HG03097 (cell line): ENCODE measurements around the gene HES2.
"Not testable (repeated sequence)": the region's sequence is repeated elsewhere in the genome, so short reads cannot be mapped to it uniquely, and the experiment has no call there.

Experiments used
- ATAC-seq: cut with Tn5 transposase; IDR thresholded peaks from one replicate; pipeline ENCODE4 v1.9.1; 2021; ENCODE audit not compliant: unreplicated experiment, low FRiP score

HES2 gene

DNA sequence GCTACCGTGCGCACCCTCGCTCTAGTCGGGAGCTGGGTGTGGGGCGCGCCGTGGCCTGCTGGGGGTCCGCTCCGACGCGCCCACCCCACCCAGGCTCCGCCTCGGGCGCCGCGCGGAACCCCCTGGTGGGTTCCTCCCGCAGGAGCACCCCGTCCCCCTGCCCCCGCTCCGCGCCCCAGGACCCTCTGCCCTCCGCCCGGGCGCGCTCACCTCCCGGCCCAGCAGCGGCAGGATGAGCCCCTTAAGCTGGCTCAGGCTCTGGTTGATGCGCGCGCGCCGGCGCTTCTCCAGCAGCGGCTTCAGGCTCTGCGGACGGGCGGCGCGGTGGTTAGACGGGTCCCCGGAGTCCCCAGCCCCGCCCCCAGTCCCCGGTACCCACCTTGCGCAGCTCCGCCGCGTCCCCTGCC is 319 bp downstream of the HES2 start:
- ATAC-seq: no peak

DNA sequence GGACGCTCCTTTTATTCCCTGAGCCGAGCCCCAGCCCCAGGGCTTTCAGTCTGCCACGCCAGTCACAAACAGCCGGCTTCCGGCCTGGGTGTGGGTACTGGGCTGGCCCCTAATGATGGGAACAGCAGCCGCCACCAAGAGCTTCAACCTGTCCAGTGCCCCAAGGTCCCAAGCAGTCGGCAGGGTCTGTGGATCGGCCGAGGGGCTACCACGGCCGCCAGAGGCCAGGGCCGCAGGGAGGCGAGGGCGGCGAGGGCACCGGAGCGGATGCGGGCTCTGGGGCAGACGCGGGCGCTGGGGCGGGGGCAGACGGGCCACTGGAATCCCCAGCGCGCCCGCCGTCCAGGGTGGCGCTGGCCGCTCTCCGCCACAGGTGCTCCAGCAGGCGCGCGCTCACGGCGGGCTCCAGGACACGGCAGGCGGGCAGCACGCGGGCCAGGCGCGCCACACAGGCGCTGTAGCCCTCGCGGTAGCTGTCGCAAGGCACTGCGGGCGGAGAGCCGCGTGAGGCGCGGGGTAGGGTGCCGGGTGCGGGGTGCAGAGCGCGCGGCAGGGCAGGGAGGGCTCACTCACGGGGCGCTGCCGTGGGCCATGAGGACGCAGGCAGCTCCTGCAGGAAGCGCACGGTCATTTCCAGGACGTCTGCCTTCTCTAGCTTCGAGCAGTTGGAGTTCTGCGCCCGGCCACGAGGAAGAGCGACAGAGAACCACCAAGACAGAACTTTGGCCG is 887 bp downstream of the HES2 start:
- ATAC-seq: no peak

GRCh38 chr1:6417961-6418667 is 1.6 kb downstream of the HES2 start:
- ATAC-seq: no peak

DNA sequence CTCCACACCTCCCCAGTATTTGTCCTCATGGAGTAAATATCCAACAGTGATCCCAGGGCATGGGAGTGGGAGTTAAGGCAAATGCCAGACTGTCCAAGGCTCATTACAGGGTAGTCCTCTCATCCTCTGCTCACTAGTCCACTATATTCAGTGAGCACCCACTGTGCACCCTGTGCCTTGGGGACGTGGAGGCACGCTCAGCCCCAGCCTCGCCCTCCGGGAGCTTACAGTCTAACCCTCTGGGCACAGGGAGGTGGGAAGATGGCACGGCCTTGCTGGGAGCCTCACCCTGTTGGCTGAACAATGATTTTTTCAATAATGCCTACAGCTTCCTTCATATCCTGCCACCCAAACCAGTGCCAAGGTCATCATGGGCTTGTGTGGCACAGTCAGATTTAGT is 2.8 kb downstream of the HES2 start:
- ATAC-seq: no peak

GRCh38 chr1:6416295-6416656 is 3.4 kb downstream of the HES2 start:
- no peak for ATAC-seq

GRCh38 chr1:6414881-6415626 is 4.7 kb downstream of the HES2 start:
- ATAC-seq: no peak

DNA sequence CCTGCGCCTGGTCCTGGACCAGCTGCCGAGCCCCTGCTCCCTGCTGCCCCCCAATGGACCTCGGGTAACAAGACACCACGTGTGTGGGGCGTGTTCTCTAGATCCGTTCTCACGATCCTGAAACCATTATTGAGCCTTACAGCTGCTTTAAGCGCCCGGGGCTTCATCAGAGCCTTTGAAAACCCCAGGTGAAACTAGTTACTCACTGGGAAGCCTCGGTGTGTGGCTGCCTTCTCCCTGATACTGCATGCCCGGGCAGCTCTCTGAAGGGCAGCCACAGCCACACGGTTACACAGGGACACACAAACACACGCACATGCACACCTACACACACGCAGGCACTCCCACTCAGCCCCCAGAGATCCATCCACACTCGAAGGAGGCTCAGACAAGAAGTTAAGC is 5.3 kb downstream of the HES2 start:
- no peak for ATAC-seq

DNA sequence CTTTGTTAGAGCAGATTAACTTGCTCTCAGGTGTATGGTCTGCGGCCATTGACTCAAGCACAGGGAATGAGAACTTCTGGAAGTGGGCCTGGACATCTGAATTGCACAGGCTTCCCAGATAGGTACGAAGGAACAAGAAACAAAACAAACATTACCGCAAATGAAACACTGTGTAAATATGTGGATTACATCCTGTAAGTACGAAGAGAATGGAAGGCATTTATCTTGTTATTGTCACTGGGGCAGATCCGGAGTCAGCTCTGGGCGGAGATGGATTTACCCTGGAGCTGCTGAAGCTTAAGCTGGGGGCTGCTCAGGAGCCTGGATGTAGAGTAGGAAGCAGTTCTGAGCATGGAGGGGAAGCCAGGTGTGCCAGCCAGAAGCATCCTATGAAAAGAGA is 6.8 kb downstream of the HES2 start:
- ATAC-seq: no peak

DNA sequence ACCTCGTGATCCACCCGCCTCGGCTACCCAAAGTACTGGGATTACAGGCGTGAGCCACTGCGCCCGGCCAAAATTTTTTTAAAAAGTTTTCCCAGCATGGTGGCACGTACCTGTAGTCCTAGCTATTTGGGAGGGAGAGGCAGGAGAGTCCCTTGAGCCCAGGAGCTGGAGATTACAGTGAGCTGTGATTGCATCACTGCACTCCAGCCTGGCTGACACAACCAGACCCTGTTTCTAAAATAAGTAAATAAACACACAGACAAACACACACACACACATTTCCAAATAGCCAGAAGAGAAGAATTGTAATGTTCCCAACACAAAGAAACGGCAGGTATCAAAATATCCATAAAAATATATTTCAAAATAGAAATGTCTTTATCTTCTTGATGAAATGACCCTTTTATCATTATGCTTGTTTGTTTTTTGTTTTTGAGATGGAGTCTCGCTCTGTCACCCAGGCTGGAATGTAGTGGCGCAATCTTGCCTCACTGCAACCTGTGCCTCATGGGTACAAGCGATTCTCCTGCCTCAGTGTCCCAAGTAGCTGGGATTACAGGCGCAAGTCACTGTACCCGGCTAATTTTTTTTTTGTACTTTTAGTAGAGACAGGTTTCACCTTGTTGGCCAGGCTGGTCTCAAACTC is 9.3 kb downstream of the HES2 start:
- ATAC-seq: no peak

DNA sequence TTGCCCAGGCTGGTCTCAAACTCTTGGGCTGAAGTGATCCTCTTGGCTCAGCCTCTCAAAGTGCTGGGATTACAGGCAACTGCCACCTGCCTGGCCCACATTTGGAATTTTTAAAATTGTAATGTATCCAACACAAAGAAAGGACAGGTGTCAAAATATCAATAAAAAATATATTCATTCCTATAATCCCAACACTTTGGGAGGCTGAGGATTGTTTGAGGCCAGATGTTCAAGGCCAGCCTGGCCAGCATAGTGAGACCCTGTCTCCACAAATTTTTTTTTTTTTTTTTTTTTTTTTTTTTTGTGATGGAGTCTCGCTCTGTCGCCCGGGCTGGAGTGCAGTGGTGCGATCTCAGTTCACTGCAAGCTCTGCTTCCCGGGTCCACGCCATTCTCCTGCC is 10.0 kb downstream of the HES2 start:
- ATAC-seq: no peak

GRCh38 chr1:6409053-6409452 is 10.7 kb downstream of the HES2 start:
- no peak for ATAC-seq

GRCh38 chr1:6408023-6408422 is 11.7 kb downstream of the HES2 start:
- no peak for ATAC-seq

- no peak for ATAC-seq
Measured at GRCh38 chr1:6401673-6402072, 18.0 kb downstream of the HES2 start.

DNA sequence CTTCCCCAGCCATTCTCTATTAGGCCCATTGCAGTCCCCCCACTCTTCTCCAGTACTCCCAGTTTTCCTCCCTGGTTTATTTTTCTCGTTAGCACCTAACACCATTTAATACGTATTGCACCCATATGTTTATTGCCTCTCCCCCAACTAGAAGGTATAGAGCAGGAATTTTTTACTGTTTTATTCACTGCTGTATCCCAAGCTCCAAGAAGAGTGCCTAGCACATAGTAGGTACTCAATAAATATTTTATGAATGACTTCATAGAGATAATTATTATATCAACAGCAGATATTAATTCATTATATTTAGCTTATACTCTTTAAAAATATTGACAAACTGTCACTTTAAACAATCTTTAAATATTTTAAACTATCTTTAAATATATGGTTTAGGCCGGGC is 20.4 kb downstream of the HES2 start:
- ATAC-seq: no peak

- no peak for ATAC-seq
Measured at GRCh38 chr1:6397844-6398441, 21.8 kb downstream of the HES2 start.

GRCh38 chr1:6396998-6397397 is 22.7 kb downstream of the HES2 start:
- ATAC-seq: no peak

DNA sequence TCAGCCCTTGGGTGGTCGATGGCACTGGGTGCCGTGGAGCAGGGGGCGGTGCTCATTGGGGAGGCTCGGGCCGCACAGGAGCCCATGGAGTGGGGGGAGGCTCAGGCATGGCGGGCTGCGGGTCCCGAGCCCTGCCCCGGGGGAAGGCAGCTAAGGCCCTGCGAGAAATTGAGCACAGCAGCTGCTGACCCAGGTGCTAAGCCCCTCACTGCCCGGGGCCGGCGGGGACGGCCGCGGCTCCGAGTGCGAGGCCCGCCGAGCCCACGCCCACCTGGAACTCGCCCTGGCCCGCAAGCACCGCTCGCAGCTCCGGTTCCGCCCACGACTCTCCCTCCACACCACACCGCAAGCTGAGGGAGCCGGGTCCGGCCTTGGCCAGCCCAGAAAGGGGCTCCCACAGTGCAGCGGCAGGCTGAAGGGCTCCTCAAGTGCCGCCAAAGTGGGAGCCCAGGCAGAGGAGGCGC is 23.9 kb downstream of the HES2 start:
- not testable (repeated sequence) for ATAC-seq

- not testable (repeated sequence) for ATAC-seq
Measured at GRCh38 chr1:6395130-6395529, 24.6 kb downstream of the HES2 start.

- peak; percentile 76 for ATAC-seq
Measured at GRCh38 chr1:6393400-6394187, 26.1 kb downstream of the HES2 start, which contains the start of gene ACOT7. TSS of gene ACOT7 (minus strand) at chr1:6393767. CDS start at chr1:6393399, 368 bp downstream.
